ENCODE data around the gene SMAD1. TPM values are rescaled to one million over a fixed set of nuclear protein-coding genes. Genes with fewer than 3 reads are reported as not detected.

The SMAD1 gene
- total RNA-seq, 2 donors from 2014 or later, result 35.3 to 45.5 TPM

DNA sequence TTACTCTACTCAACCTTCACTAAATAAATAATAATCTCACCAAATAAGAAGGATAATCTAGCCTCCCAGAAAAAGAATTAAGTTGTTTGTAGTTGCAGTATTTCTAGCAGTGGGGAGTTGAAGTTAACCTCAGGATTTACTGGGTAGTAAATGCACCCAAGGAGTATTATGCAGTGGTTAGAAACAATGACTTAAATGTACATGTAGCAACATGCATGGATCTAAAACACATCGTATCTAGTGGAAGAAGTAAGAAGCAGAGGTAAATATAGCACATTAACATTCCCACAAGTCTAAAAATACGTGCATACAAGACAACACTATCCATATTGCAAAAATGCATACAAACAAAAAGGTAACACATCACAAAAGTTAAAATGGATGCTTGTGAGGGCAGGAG, 44.2 kb upstream of the SMAD1 start:
- Histone ChIP-seq H3K9me3 (no peaks in the 10 kb centered on the region), H3K27ac (no peak overlapping the region), H3K4me3 (no peak overlapping the region), H3K36me3 (replicated peaks in 1 of 2; ENCODE audit: insufficient read depth in 1 of 2, low read depth in 2 of 2) (no peaks in the 10 kb centered on the region), H3K4me1 (no peaks in the 10 kb centered on the region), H3K27me3 (no peaks in the 10 kb centered on the region)
- intact Hi-C loops (cut with DNase I), result no loop called here
- 80 to 88% methylated on average over 2 of the region's 2 CpGs for WGBS, 2 donors
- ATAC-seq, result no peak
- no peak for DNase-seq
- TF ChIP-seq POLR2A (IDR thresholded peaks at IDR 0.05) (no peak), CTCF (IDR thresholded peaks at IDR 0.05) (no peak)

GRCh38 chr4:145438298-145438697, 43.4 kb upstream of the SMAD1 start:
- WGBS, 2 donors, result 72 to 73% methylated on average over 4 of the region's 4 CpGs
- TF ChIP-seq CTCF (IDR thresholded peaks at IDR 0.05), result no peak
- no peak for TF ChIP-seq POLR2A (IDR thresholded peaks at IDR 0.05)
- DNase-seq (no peak), ATAC-seq (no peak)
- Histone ChIP-seq H3K9me3 (no peaks in the 10 kb centered on the region), H3K27me3 (no peaks in the 10 kb centered on the region), H3K27ac (no peak overlapping the region), H3K4me1 (no peaks in the 10 kb centered on the region), H3K36me3 (replicated peaks in 1 of 2; ENCODE audit: insufficient read depth in 1 of 2, low read depth in 2 of 2) (no peaks in the 10 kb centered on the region), H3K4me3 (no peak overlapping the region)
- intact Hi-C loops (cut with DNase I), result no loop called here

DNA sequence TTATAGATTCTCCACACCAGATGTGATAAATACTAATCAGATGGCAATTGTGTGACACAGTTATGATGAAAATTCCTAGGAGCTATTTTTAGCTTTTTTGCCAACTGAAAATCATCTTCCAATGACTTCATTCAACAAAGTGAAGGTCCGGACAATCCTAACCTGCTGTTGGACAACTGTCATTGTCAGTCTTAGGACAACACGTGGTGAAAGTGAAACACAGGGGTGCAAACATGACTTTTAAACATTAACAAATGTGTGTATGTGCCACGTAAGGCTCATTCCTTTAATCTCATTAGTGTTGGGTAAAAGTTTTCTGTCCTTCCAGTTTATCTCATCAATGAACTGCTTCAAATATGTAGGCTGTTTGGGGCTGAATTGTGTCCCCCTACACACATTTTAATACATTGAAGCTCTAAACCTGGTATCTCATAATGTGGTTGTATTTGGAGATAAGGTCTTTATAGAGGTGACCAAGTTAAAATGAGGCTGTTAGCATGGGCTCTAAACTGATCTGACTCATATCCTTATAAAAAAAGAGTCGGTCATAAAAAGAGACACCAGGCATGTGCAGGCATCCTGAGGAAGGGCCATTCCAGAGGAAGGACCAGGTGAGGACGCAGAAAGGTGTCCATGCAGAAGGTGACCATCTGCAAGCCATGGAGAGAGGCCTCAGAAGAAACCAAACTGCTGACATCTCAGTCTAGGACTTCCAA, 41.2 kb upstream of the SMAD1 start:
- intact Hi-C loops (cut with DNase I), result no loop called here
- Histone ChIP-seq H3K9me3 (no peaks in the 10 kb centered on the region), H3K4me1 (no peaks in the 10 kb centered on the region), H3K27ac (no peak overlapping the region), H3K36me3 (replicated peaks in 1 of 2; ENCODE audit: insufficient read depth in 1 of 2, low read depth in 2 of 2) (no peaks in the 10 kb centered on the region), H3K4me3 (no peak overlapping the region), H3K27me3 (no peaks in the 10 kb centered on the region)
- TF ChIP-seq CTCF (IDR thresholded peaks at IDR 0.05), result no peak
- TF ChIP-seq POLR2A (IDR thresholded peaks at IDR 0.05), result no peak
- no peak for DNase-seq
- WGBS, 2 donors, result 62 to 72% methylated on average over 5 of the region's 5 CpGs
- no peak for ATAC-seq

- no peak overlapping the region for H3K27ac ChIP-seq
- no peaks in the 10 kb centered on the region for H3K9me3 ChIP-seq
- H3K27me3 ChIP-seq, result no peaks in the 10 kb centered on the region
- no peaks in the 10 kb centered on the region for H3K4me1 ChIP-seq
- no peak for DNase-seq
- intact Hi-C loops (cut with DNase I), result no loop called here
- TF ChIP-seq POLR2A (IDR thresholded peaks at IDR 0.05), result no peak
- no peak for TF ChIP-seq CTCF (IDR thresholded peaks at IDR 0.05)
- no peaks in the 10 kb centered on the region for H3K36me3 ChIP-seq (replicated peaks in 1 of 2; ENCODE audit: insufficient read depth in 1 of 2, low read depth in 2 of 2)
- WGBS, 2 donors, result 29 to 39% methylated on average over 1 of the region's 1 CpG
- no peak overlapping the region for H3K4me3 ChIP-seq
- no peak for ATAC-seq
Observed at GRCh38 chr4:145446184-145446583, 35.5 kb upstream of the SMAD1 start.

DNA sequence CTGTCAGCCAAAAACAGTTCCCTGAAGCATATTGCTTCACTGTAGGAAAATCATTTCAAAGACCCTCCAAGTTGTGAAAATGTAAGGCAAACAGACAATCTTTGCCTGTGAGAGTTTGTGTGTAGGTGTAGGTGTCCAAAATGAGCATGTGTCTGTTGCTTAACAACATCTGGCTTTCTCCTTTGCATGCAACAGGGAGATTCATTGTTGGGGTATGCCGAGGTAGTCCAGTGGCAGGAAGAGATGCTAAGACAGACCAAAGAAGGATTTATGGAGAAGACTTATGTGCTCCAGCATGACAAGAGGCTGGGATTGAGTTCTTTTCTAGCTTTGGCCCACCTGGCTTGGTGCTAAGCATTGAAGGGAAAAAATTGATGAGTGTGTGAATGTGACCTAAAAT, 29.8 kb upstream of the SMAD1 start:
- H3K27ac ChIP-seq, result no peak overlapping the region
- H3K27me3 ChIP-seq, result no peaks in the 10 kb centered on the region
- WGBS, 2 donors, result 90 to 96% methylated on average over 1 of the region's 1 CpG

More for the DNA sequence above, 29.8 kb upstream of the SMAD1 start:
- intact Hi-C loops (cut with DNase I), result no loop called here
- H3K4me1 ChIP-seq, result no peaks in the 10 kb centered on the region
- TF ChIP-seq CTCF (IDR thresholded peaks at IDR 0.05), result no peak
- no peak for TF ChIP-seq POLR2A (IDR thresholded peaks at IDR 0.05)
- H3K4me3 ChIP-seq, result no peak overlapping the region
- DNase-seq, result no peak
- H3K9me3 ChIP-seq, result peaks cover 0 to 4% (median 0%) of the 10 kb centered on the region in 3 donors
- no peaks in the 10 kb centered on the region for H3K36me3 ChIP-seq (replicated peaks in 1 of 2; ENCODE audit: insufficient read depth in 1 of 2, low read depth in 2 of 2)
- ATAC-seq, result no peak
